ENCODE data around the gene CFAP61.

Gene CFAP61

DNA sequence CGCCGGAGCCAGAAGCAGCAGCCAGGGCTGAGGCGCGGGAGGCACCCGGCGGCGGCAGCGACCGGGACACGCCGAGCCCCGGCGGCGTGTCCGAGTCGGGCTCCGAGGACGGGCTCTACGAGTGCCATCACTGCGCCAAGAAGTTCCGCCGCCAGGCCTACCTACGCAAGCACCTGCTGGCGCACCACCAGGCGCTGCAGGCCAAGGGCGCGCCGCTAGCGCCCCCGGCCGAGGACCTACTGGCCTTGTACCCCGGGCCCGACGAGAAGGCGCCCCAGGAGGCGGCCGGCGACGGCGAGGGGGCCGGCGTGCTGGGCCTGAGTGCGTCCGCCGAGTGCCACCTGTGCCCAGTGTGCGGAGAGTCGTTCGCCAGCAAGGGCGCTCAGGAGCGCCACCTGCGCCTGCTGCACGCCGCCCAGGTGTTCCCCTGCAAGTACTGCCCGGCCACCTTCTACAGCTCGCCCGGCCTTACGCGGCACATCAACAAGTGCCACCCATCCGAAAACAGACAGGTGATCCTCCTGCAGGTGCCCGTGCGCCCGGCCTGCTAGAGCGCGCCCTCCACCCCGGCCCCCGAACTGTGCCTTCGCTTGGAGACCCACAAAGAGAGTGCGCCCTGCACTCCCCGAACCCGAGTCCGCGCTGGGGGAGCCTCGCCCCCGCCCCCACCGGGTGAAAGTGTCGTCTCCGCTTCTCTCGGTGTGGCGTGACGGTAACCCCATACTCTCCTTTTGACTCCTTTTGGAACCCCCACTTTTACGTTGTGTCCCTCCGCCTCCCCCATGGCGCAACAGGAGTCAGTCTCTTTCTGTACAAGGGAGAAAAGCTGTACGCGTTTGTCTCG, 317.1 kb downstream of the CFAP61 start:
- no peak overlapping the region for H3K9ac ChIP-seq (ENCODE audit: low read depth in 1 of 2, low read length in 2 of 2)
- no peak overlapping the region for H3K27ac ChIP-seq (ENCODE audit: low read depth in 2 of 2, low read length in 2 of 2)
- H3K36me3 ChIP-seq (ENCODE audit: control insufficient read depth in 2 of 2, insufficient read depth in 2 of 2, low read length in 2 of 2), result no peaks in the 10 kb centered on the region
- H3K4me1 ChIP-seq (ENCODE audit: control insufficient read depth in 2 of 2, insufficient read depth in 2 of 2, low read length in 2 of 2), result peaks cover 3 to 8% of the 10 kb centered on the region in 2 donors
- H3K9me3 ChIP-seq (ENCODE audit: control insufficient read depth in 2 of 2, low read length in 2 of 2), result no peaks in the 10 kb centered on the region
- H3K27me3 ChIP-seq (ENCODE audit: control insufficient read depth in 2 of 2, insufficient read depth in 2 of 2, low read length in 2 of 2), result peaks cover 58 to 62% of the 10 kb centered on the region in 2 donors
- no peak overlapping the region for H3K4me3 ChIP-seq (ENCODE audit: low read length in 2 of 2)

DNA sequence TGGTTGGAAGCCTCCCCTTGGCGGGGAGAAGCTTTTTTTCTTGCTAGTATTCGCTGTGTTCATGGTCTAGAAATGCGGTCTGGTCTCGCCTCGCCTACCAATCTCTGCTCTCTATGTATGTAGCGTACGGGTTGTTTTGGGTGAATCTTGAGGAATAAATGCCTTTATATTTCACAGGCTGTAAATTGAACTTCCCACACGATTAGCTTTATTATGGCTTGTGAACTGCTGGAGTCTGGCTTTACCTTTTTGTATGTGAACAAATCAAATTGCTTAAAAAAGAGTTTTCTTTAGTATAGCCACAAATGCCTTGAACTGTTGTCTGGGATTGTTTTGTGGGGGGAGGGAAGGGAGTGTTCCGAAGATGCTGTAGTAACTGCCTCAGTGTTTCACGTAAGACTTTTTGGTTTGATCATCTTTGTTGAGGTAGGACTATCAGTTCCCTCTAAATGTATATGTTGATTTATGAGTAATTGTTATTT, 317.8 kb downstream of the CFAP61 start:
- Histone ChIP-seq H3K36me3 (ENCODE audit: control insufficient read depth in 2 of 2, insufficient read depth in 2 of 2, low read length in 2 of 2) (no peaks in the 10 kb centered on the region), H3K9ac (ENCODE audit: low read depth in 1 of 2, low read length in 2 of 2) (no peak overlapping the region), H3K27ac (ENCODE audit: low read depth in 2 of 2, low read length in 2 of 2) (no peak overlapping the region), H3K4me1 (ENCODE audit: control insufficient read depth in 2 of 2, insufficient read depth in 2 of 2, low read length in 2 of 2) (peaks cover 3 to 8% of the 10 kb centered on the region in 2 donors), H3K9me3 (ENCODE audit: control insufficient read depth in 2 of 2, low read length in 2 of 2) (no peaks in the 10 kb centered on the region), H3K4me3 (ENCODE audit: low read length in 2 of 2) (no peak overlapping the region), H3K27me3 (ENCODE audit: control insufficient read depth in 2 of 2, insufficient read depth in 2 of 2, low read length in 2 of 2) (peaks cover 54 to 55% of the 10 kb centered on the region in 2 donors)

GRCh38 chr20:20371083-20371482, 318.8 kb downstream of the CFAP61 start:
- H3K27me3 ChIP-seq (ENCODE audit: control insufficient read depth in 2 of 2, insufficient read depth in 2 of 2, low read length in 2 of 2), result peaks cover 45 to 47% of the 10 kb centered on the region in 2 donors
- no peak overlapping the region for H3K9ac ChIP-seq (ENCODE audit: low read depth in 1 of 2, low read length in 2 of 2)
- H3K4me3 ChIP-seq (ENCODE audit: low read length in 2 of 2), result no peak overlapping the region
- peaks cover 3 to 8% of the 10 kb centered on the region in 2 donors for H3K4me1 ChIP-seq (ENCODE audit: control insufficient read depth in 2 of 2, insufficient read depth in 2 of 2, low read length in 2 of 2)
- H3K9me3 ChIP-seq (ENCODE audit: control insufficient read depth in 2 of 2, low read length in 2 of 2), result no peaks in the 10 kb centered on the region
- no peak overlapping the region for H3K27ac ChIP-seq (ENCODE audit: low read depth in 2 of 2, low read length in 2 of 2)
- no peaks in the 10 kb centered on the region for H3K36me3 ChIP-seq (ENCODE audit: control insufficient read depth in 2 of 2, insufficient read depth in 2 of 2, low read length in 2 of 2)

DNA sequence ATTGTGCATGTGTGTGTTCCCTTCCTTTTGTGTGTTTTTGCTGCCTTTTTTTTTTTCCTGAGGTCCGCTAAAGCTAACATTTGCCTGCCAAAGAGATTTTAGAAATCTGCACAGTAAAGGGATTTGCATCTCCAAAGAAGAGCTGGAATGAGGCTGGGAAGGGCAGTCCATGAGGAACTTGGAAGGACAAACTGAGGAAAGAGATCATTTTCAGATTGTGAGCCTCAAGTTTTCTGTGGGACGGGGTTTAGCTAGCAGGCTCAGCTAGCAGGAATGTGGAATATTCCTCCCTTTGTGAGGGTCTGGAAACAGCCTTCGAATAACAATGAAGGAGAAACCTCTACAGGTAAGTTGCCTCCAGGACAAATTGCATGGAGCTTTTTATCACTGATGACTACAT, 319.3 kb downstream of the CFAP61 start:
- no peaks in the 10 kb centered on the region for H3K36me3 ChIP-seq (ENCODE audit: control insufficient read depth in 2 of 2, insufficient read depth in 2 of 2, low read length in 2 of 2)
- H3K27ac ChIP-seq (ENCODE audit: low read depth in 2 of 2, low read length in 2 of 2), result no peak overlapping the region
- H3K4me3 ChIP-seq (ENCODE audit: low read length in 2 of 2), result no peak overlapping the region
- peaks cover 3 to 8% of the 10 kb centered on the region in 2 donors for H3K4me1 ChIP-seq (ENCODE audit: control insufficient read depth in 2 of 2, insufficient read depth in 2 of 2, low read length in 2 of 2)
- no peak overlapping the region for H3K9ac ChIP-seq (ENCODE audit: low read depth in 1 of 2, low read length in 2 of 2)
- peaks cover 40 to 43% of the 10 kb centered on the region in 2 donors for H3K27me3 ChIP-seq (ENCODE audit: control insufficient read depth in 2 of 2, insufficient read depth in 2 of 2, low read length in 2 of 2)
- no peaks in the 10 kb centered on the region for H3K9me3 ChIP-seq (ENCODE audit: control insufficient read depth in 2 of 2, low read length in 2 of 2)

DNA sequence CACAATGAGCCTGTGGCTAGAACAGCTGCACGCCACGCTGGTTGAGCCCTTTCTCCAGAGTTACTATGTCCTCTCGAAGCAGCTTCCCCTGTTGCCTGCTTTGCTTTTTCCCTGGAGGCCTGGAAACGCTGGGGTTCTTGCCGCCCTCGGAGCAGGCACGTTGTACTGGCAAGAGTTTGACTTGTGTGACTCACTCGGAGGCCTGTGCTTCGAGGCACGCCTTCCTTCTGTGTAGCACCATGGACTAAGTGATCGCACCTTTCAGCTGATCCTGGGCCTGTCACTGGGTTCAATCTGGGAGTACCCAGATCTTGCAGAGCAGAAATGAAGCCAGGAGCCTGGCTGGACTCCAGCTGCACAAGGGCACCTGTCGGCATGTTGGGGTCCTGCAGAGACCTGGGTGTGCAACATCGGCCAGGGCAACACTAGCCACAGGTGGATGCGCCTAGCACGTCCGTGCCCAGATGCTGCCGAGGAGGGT, 320.8 kb downstream of the CFAP61 start:
- H3K27me3 ChIP-seq (ENCODE audit: control insufficient read depth in 2 of 2, insufficient read depth in 2 of 2, low read length in 2 of 2), result peaks cover 38 to 43% of the 10 kb centered on the region in 2 donors

GRCh38 chr20:20375862-20376261, 323.5 kb downstream of the CFAP61 start:
- H3K27me3 ChIP-seq (ENCODE audit: control insufficient read depth in 2 of 2, insufficient read depth in 2 of 2, low read length in 2 of 2), result peaks cover 25 to 27% of the 10 kb centered on the region in 2 donors
- no peaks in the 10 kb centered on the region for H3K4me1 ChIP-seq (ENCODE audit: control insufficient read depth in 2 of 2, insufficient read depth in 2 of 2, low read length in 2 of 2)
- peaks cover 0 to under 1% of the 10 kb centered on the region in 2 donors for H3K9me3 ChIP-seq (ENCODE audit: control insufficient read depth in 2 of 2, low read length in 2 of 2)
- no peak overlapping the region for H3K4me3 ChIP-seq (ENCODE audit: low read length in 2 of 2)
- H3K27ac ChIP-seq (ENCODE audit: low read depth in 2 of 2, low read length in 2 of 2), result no peak overlapping the region
- H3K36me3 ChIP-seq (ENCODE audit: control insufficient read depth in 2 of 2, insufficient read depth in 2 of 2, low read length in 2 of 2), result no peaks in the 10 kb centered on the region
- H3K9ac ChIP-seq (ENCODE audit: low read depth in 1 of 2, low read length in 2 of 2), result no peak overlapping the region

More for the DNA sequence above, 320.8 kb downstream of the CFAP61 start:
- Histone ChIP-seq H3K27ac (ENCODE audit: low read depth in 2 of 2, low read length in 2 of 2) (no peak overlapping the region), H3K4me3 (ENCODE audit: low read length in 2 of 2) (no peak overlapping the region), H3K36me3 (ENCODE audit: control insufficient read depth in 2 of 2, insufficient read depth in 2 of 2, low read length in 2 of 2) (no peaks in the 10 kb centered on the region), H3K9me3 (ENCODE audit: control insufficient read depth in 2 of 2, low read length in 2 of 2) (no peaks in the 10 kb centered on the region), H3K4me1 (ENCODE audit: control insufficient read depth in 2 of 2, insufficient read depth in 2 of 2, low read length in 2 of 2) (peaks cover 0 to 8% of the 10 kb centered on the region in 2 donors), H3K9ac (ENCODE audit: low read depth in 1 of 2, low read length in 2 of 2) (no peak overlapping the region)

DNA sequence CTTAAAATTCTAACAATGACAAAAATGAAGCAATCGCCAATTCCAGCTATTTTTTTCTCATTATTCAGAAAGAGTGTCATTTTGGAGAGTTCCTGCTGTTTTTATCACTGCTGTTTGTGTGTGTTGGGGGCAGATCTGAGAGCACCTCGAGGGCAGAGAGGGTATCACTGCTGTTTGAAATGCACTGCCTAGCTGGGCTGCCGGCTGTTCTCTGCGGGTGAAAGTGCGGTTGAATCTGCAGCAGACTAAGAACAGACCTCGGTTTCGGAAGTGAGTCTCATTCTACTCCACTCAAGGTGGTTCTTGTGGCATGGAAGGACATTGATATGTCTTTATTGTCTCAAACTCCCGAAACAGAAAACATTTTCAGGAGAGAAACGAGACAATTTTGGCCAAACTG, 333.9 kb downstream of the CFAP61 start:
- Histone ChIP-seq H3K9ac (ENCODE audit: low read depth in 1 of 2, low read length in 2 of 2) (no peak overlapping the region), H3K27me3 (ENCODE audit: control insufficient read depth in 2 of 2, insufficient read depth in 2 of 2, low read length in 2 of 2) (no peaks in the 10 kb centered on the region), H3K27ac (ENCODE audit: low read depth in 2 of 2, low read length in 2 of 2) (no peak overlapping the region), H3K4me3 (ENCODE audit: low read length in 2 of 2) (no peak overlapping the region), H3K9me3 (ENCODE audit: control insufficient read depth in 2 of 2, low read length in 2 of 2) (peaks cover 0 to 4% of the 10 kb centered on the region in 2 donors), H3K4me1 (ENCODE audit: control insufficient read depth in 2 of 2, insufficient read depth in 2 of 2, low read length in 2 of 2) (no peaks in the 10 kb centered on the region), H3K36me3 (ENCODE audit: control insufficient read depth in 2 of 2, insufficient read depth in 2 of 2, low read length in 2 of 2) (no peaks in the 10 kb centered on the region)

DNA sequence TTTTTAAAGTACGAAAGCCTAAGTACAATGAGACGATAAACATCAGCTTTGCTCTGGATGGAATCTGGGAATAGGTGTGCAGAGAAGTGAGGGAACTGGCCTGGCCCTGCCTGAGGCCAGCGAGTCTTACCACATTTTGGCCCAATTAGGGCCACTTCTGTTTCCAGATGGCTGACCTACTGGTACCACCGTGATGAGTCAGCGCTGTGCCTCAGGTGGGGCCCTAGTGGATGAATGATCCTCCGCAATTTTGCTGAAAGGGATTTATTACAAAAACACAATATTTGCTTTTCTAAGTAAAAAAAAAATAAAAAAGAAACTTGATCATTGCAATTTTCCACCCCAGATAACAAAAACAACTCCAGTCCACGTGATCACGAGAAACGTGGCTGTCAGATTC, 338.1 kb downstream of the CFAP61 start:
- no peaks in the 10 kb centered on the region for H3K4me1 ChIP-seq (ENCODE audit: control insufficient read depth in 2 of 2, insufficient read depth in 2 of 2, low read length in 2 of 2)
- H3K9me3 ChIP-seq (ENCODE audit: control insufficient read depth in 2 of 2, low read length in 2 of 2), result no peaks in the 10 kb centered on the region
- H3K9ac ChIP-seq (ENCODE audit: low read depth in 1 of 2, low read length in 2 of 2), result no peak overlapping the region
- no peaks in the 10 kb centered on the region for H3K27me3 ChIP-seq (ENCODE audit: control insufficient read depth in 2 of 2, insufficient read depth in 2 of 2, low read length in 2 of 2)
- H3K27ac ChIP-seq (ENCODE audit: low read depth in 2 of 2, low read length in 2 of 2), result no peak overlapping the region
- peaks cover 10 to 21% of the 10 kb centered on the region in 2 donors for H3K36me3 ChIP-seq (ENCODE audit: control insufficient read depth in 2 of 2, insufficient read depth in 2 of 2, low read length in 2 of 2)
- no peak overlapping the region for H3K4me3 ChIP-seq (ENCODE audit: low read length in 2 of 2)

- H3K4me3 ChIP-seq (ENCODE audit: low read length in 2 of 2), result no peak overlapping the region
- H3K4me1 ChIP-seq (ENCODE audit: control insufficient read depth in 2 of 2, insufficient read depth in 2 of 2, low read length in 2 of 2), result no peaks in the 10 kb centered on the region
- no peak overlapping the region for H3K27ac ChIP-seq (ENCODE audit: low read depth in 2 of 2, low read length in 2 of 2)
- no peaks in the 10 kb centered on the region for H3K27me3 ChIP-seq (ENCODE audit: control insufficient read depth in 2 of 2, insufficient read depth in 2 of 2, low read length in 2 of 2)
- H3K36me3 ChIP-seq (ENCODE audit: control insufficient read depth in 2 of 2, insufficient read depth in 2 of 2, low read length in 2 of 2), result peaks cover 10 to 28% of the 10 kb centered on the region in 2 donors
- no peaks in the 10 kb centered on the region for H3K9me3 ChIP-seq (ENCODE audit: control insufficient read depth in 2 of 2, low read length in 2 of 2)
- no peak overlapping the region for H3K9ac ChIP-seq (ENCODE audit: low read depth in 1 of 2, low read length in 2 of 2)
Observed at GRCh38 chr20:20391115-20391514, 338.8 kb downstream of the CFAP61 start.

- H3K9me3 ChIP-seq (ENCODE audit: control insufficient read depth in 2 of 2, low read length in 2 of 2), result no peaks in the 10 kb centered on the region
- no peak overlapping the region for H3K27ac ChIP-seq (ENCODE audit: low read depth in 2 of 2, low read length in 2 of 2)
- no peaks in the 10 kb centered on the region for H3K27me3 ChIP-seq (ENCODE audit: control insufficient read depth in 2 of 2, insufficient read depth in 2 of 2, low read length in 2 of 2)
- peaks cover 10 to 30% of the 10 kb centered on the region in 2 donors for H3K36me3 ChIP-seq (ENCODE audit: control insufficient read depth in 2 of 2, insufficient read depth in 2 of 2, low read length in 2 of 2)
- H3K4me3 ChIP-seq (ENCODE audit: low read length in 2 of 2), result no peak overlapping the region
- no peaks in the 10 kb centered on the region for H3K4me1 ChIP-seq (ENCODE audit: control insufficient read depth in 2 of 2, insufficient read depth in 2 of 2, low read length in 2 of 2)
- no peak overlapping the region for H3K9ac ChIP-seq (ENCODE audit: low read depth in 1 of 2, low read length in 2 of 2)
Observed at GRCh38 chr20:20391766-20392165, 339.4 kb downstream of the CFAP61 start.

Data from mucosa of rectum (tissue), 2 donors.